ENCODE measurements around the gene DNM2. TPM values are rescaled to one million over a fixed set of nuclear protein-coding genes. Genes with fewer than 3 reads are reported as not detected.

DNM2 gene
- total RNA-seq, 4 donors from 2014 or later = 73.6 to 115 (median 93.7) TPM

DNA sequence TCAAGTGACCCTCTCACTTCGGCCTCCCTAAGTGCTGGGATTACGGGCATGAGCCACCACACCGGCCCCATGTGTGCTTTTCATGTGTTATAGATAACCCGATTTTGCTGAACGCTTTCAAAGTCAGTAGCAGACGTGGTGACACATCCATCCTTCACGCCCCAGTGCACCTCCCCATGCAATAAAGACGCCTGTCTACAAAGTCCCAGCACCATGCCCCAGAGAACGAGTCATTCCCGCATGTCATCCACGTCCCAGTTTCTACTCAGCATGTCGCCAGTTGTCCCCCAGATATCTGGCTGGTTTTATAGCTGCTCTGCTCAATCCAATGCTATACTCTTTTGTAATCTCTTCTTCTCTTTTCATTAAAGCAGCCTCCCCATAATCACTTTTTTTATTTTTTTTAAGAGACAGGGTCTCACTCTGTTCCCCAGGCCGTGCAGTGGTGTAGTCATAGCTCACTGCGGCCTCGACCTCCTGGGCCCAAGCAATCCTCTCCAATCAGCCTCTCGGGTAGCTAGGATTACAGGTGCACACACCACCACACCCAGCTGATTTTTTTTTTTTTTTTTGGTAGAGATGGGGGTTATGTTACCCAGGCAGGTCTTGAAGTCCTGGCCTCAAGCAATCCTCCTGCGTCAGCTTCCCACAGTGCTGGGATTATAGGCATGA lies 42.5 kb downstream of the DNM2 start:
- intact Hi-C loops (cut with DNase I) = no loop called here
- 84% methylated on average over 17 of the region's 17 CpGs for WGBS
- no peak for DNase-seq (ENCODE audit: extremely low spot score)
- Histone ChIP-seq H3K9me3 (no peaks in the 10 kb centered on the region), H3K36me3 (peaks cover 0 to 33% (median 25%) of the 10 kb centered on the region in 4 donors), H3K27ac (replicated peaks in 1 of 4) (peak overlapping the region in 1 of 4 donors; percentile 17), H3K4me1 (peaks cover 43 to 53% (median 47%) of the 10 kb centered on the region in 4 donors), H3K27me3 (no peaks in the 10 kb centered on the region), H3K4me3 (no peak overlapping the region)
- TF ChIP-seq POLR2A (IDR thresholded peaks at IDR 0.05; ENCODE audit: low read depth) (no peak), EP300 (IDR thresholded peaks at IDR 0.05) (no peak), POLR2AphosphoS5 (IDR thresholded peaks at IDR 0.05) (no peak)
- TF ChIP-seq, protein P1, sequence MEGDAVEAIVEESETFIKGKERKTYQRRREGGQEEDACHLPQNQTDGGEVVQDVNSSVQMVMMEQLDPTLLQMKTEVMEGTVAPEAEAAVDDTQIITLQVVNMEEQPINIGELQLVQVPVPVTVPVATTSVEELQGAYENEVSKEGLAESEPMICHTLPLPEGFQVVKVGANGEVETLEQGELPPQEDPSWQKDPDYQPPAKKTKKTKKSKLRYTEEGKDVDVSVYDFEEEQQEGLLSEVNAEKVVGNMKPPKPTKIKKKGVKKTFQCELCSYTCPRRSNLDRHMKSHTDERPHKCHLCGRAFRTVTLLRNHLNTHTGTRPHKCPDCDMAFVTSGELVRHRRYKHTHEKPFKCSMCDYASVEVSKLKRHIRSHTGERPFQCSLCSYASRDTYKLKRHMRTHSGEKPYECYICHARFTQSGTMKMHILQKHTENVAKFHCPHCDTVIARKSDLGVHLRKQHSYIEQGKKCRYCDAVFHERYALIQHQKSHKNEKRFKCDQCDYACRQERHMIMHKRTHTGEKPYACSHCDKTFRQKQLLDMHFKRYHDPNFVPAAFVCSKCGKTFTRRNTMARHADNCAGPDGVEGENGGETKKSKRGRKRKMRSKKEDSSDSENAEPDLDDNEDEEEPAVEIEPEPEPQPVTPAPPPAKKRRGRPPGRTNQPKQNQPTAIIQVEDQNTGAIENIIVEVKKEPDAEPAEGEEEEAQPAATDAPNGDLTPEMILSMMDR (IDR thresholded peaks at IDR 0.05) = no peak

DNA sequence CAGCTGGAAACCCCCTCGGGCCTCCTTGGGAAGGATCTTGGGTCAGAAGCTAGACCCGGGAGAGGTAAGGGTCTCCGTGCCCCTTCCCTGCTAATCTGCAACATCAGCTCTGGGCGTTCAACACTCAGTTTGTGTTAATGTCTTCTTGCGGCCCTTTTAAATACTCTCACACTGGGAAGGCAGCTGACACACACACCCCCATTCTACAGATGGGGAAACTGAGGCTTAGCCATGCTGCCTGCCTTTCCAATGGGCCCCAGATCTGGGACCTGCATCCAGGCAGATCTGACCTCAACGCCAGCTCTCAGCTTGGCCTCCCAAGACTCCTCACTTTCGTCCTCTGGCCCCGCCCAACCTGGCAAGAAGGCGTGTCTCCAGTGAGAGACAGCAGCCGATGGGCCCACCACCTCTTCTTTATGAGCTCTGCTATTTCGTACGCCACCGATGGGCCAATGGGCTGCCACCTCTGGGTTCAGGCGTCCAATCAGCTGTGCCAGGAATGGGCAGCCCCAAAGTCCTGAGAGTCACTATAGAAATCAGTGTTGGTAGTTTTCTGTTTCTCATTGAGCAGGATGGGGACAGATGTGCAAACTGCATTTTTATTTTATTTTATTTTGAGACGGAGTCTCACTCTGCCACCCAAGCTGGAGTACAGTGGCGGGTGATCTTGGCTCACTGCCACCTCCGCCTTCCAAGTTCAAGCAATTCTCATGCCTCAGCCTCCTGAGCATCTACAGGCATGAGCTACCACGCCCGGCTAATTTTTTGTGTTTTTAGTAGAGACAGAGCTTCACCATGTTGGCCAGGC lies 43.8 kb downstream of the DNM2 start:
- DNase-seq (ENCODE audit: extremely low spot score) = no peak
- H3K36me3 ChIP-seq = peaks cover 0 to 33% (median 25%) of the 10 kb centered on the region in 4 donors
- 88% methylated on average over 19 of the region's 19 CpGs for WGBS
- H3K4me1 ChIP-seq = peaks cover 55 to 63% (median 59%) of the 10 kb centered on the region in 4 donors
- no peaks in the 10 kb centered on the region for H3K27me3 ChIP-seq
- H3K4me3 ChIP-seq = no peak overlapping the region
- intact Hi-C loops (cut with DNase I) = no loop called here
- no peaks in the 10 kb centered on the region for H3K9me3 ChIP-seq
- H3K27ac ChIP-seq (replicated peaks in 1 of 4) = peak overlapping the region in 3 of 4 donors; percentile 40 to 49 (median 42)
- no peak for TF ChIP-seq EP300 (IDR thresholded peaks at IDR 0.05)

DNA sequence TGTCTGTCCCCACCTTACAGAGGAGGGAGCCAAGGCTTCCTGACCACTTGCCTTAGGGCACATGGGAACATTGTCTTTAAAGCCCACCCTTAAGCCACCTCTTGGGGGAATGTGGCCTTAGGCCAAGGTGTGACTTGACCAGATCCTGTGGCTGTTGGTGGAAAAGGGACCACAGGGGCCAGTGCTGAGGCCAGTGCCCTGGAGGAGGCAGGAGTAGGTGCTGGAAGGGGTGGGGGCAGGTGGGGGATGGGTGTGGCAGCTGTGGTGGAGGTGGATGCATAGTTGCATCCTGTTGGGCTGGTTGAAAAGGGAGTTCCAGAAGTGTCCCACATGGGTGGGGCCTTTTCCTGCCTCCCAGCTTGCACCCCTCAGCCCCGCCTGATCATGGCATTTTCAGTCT lies 44.8 kb downstream of the DNM2 start:
- Histone ChIP-seq H3K4me1 (peaks cover 59 to 69% (median 67%) of the 10 kb centered on the region in 4 donors), H3K27me3 (no peaks in the 10 kb centered on the region), H3K9me3 (no peaks in the 10 kb centered on the region), H3K27ac (replicated peaks in 1 of 4) (peak overlapping the region; percentile 40 to 49 (median 41)), H3K36me3 (peaks cover 0 to 33% (median 25%) of the 10 kb centered on the region in 4 donors), H3K4me3 (no peak overlapping the region)
- DNase-seq (ENCODE audit: extremely low spot score) = no peak
- WGBS = 83% methylated on average over 1 of the region's 1 CpG
- intact Hi-C loops (cut with DNase I) = no loop called here
- TF ChIP-seq EP300 (IDR thresholded peaks at IDR 0.05) (no peak), POLR2AphosphoS5 (IDR thresholded peaks at IDR 0.05) (no peak), POLR2A (IDR thresholded peaks at IDR 0.05; ENCODE audit: low read depth) (no peak)
- TF ChIP-seq, protein P1 (IDR thresholded peaks at IDR 0.05) = no peak

DNA sequence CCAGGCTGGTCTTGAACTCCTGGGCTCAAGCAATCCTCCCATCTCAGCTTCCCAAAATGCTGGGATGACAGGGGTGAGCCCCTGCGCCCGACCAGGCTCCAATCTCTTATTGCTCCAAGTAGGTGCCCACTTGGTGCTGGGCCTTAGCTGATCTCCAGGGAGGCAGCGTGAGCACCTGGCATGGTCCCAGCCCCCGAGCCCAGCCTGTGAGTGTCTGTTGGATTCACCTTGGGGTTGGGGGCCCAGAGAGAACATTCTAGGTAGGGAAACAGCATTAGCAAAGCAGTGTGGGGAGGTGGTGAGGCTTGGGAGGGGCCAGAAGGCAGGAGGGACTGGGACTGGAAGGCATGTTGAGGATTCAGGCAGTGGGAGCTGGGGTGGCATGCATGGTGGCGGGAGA lies 45.5 kb downstream of the DNM2 start:
- Histone ChIP-seq H3K36me3 (peaks cover 0 to 36% (median 25%) of the 10 kb centered on the region in 4 donors), H3K27me3 (no peaks in the 10 kb centered on the region), H3K27ac (replicated peaks in 1 of 4) (peak overlapping the region in 1 of 4 donors; percentile 17), H3K4me3 (no peak overlapping the region), H3K9me3 (no peaks in the 10 kb centered on the region), H3K4me1 (peaks cover 67 to 76% (median 72%) of the 10 kb centered on the region in 4 donors)
- no peak for DNase-seq (ENCODE audit: extremely low spot score)
- 73% methylated on average over 5 of the region's 5 CpGs for WGBS
- intact Hi-C loops (cut with DNase I) = no loop called here
- TF ChIP-seq, protein P1 (IDR thresholded peaks at IDR 0.05) = no peak
- TF ChIP-seq EP300 (IDR thresholded peaks at IDR 0.05) (no peak), POLR2A (IDR thresholded peaks at IDR 0.05; ENCODE audit: low read depth) (no peak), POLR2AphosphoS5 (IDR thresholded peaks at IDR 0.05) (no peak)

DNA sequence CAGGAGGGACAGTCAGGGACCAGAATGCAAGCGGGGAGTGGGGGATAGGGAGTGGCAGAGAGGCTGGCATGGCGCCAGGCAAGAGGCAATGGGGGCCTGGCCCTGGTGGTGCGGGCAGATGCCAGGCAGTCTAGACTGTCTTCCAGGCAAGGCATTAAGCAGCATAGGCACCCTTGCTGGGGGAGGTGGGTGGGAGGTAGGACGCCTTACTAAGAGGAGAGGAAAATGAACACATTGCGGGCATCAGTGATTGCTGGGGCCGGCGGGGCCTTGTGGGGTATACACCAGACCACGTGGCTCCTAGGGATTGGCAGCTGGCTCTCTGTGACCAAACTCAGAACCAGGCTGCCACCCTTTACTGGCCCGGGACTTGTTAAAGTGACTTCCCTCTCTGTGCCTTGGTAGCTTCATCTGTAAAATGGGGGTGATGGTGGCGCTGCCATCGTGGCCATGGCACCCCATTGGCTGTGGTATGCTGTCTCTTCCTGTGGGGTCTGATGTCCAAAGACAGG lies 46.0 kb downstream of the DNM2 start:
- no peaks in the 10 kb centered on the region for H3K9me3 ChIP-seq
- H3K27me3 ChIP-seq = no peaks in the 10 kb centered on the region
- peak overlapping the region in 1 of 4 donors; percentile 17 for H3K27ac ChIP-seq (replicated peaks in 1 of 4)
- H3K36me3 ChIP-seq = peaks cover 0 to 38% (median 25%) of the 10 kb centered on the region in 4 donors
- TF ChIP-seq EP300 (IDR thresholded peaks at IDR 0.05) (no peak), POLR2A (IDR thresholded peaks at IDR 0.05; ENCODE audit: low read depth) (no peak), POLR2AphosphoS5 (IDR thresholded peaks at IDR 0.05) (no peak)
- TF ChIP-seq, protein P1 (IDR thresholded peaks at IDR 0.05) = no peak
- H3K4me3 ChIP-seq = no peak overlapping the region
- intact Hi-C loops (cut with DNase I) = no loop called here
- peaks cover 72 to 81% (median 76%) of the 10 kb centered on the region in 4 donors for H3K4me1 ChIP-seq
- 76% methylated on average over 8 of the region's 11 CpGs for WGBS
- DNase-seq (ENCODE audit: extremely low spot score) = no peak
